ENCODE measurements around the gene AGAP1.

Gene AGAP1

DNA sequence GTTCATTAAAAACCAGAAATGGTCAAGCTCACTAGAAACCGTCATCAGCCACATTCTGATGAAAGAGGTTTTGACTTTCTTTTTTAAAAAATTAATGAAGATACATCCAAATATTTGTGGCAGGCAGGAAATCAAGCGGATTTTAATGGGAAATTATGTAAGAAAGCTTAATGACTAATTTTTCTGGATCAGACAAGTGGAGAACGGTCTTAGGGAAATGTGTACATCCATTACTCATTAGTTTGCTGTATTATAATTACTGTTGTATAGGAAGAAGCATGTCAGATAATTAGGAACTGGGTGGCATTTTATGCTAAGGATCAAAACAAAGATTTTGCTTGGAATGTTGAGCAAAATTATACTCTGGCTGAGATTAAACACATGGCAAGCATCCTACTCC, 39.4 kb downstream of the AGAP1 start:
- DNase-seq (ENCODE audit: low spot score) = no peak

- no peak for DNase-seq (ENCODE audit: low spot score)
Measured at GRCh38 chr2:235533616-235534385, 40.0 kb downstream of the AGAP1 start.

GRCh38 chr2:235534678-235535422, 41.0 kb downstream of the AGAP1 start:
- peak; percentile 44 for DNase-seq (ENCODE audit: low spot score)

DNA sequence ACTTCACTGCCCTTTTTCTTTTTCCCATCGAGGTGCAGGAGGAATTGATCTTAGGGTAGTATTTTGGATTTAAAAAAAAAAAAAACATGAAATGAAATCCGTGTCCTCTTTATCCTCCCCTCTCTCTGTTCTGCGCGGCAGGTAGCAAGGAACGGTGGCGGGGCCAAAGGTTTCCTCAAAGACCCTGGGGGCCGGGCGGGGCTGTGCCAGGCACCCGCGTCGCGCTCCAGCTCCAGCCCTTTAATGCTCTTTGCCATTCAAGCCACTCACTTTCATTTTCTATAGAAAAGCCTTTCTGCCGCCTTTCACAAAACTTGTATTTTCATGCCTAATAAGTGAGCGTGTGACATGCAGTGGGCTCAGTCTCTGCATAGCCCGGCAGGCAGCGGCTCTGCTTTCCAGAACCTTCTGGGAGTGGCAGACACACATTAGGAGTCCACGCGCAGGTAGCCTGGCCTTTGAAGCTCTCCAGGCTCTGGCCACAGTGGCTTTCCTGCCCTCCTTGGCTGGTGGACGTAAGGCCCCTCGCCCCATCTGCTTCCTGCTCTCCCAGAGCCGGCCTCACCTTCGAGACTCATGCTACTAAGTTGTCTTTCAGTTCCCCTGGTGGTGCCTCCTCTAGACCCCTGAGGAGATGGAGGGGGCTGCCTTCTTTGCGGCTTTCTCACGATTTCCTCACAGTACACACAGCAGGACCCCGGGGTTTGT, 41.7 kb downstream of the AGAP1 start:
- DNase-seq (ENCODE audit: low spot score) = no peak

- DNase-seq (ENCODE audit: low spot score) = no peak
Measured at GRCh38 chr2:235536711-235537110, 42.9 kb downstream of the AGAP1 start.

DNA sequence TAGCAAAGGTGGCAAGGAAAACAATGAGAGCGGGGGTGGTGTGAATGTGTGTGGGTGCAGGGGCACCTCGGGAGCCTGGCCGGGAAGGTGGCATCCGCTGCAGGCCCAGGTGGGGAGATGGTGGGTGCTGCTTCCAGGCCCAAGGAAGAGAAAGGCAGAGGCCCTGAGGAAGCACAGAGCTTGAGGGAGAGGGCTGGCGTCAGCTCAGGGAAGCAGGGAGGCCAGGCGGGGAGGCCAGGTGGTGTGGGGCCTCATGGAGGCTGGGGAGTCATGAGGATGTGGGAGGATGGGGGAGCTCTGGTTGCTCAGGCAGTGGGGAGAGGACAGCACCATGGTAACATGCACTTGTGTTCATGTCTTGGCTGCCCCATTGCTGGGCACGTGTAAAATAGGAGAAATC, 43.3 kb downstream of the AGAP1 start:
- DNase-seq (ENCODE audit: low spot score) = no peak

GRCh38 chr2:235537587-235537986, 43.7 kb downstream of the AGAP1 start:
- no peak for DNase-seq (ENCODE audit: low spot score)

DNA sequence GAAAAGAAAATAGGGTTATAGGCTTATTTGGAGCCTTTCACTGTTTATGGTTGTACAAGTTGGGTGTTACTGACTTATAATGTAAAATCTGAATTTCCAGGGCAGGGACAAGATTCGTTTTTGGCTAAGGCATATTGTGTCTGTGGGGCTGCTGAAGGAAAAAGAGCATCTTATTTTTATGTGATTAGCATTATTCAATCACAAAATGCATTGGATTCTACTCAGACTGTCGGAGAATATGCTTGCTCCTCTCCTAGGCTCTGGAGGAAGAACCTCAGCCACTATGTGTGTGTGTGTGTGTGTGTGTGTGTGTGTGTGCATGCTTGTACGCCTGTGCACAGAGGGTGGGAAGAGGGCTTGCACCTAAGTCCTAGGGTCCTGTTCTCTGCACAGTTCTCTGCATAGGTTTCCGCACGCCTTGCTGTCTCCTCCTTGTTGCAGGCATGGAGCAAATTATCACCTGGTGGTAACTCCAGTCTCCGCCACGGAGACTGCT, 44.3 kb downstream of the AGAP1 start:
- no peak for DNase-seq (ENCODE audit: low spot score)

DNA sequence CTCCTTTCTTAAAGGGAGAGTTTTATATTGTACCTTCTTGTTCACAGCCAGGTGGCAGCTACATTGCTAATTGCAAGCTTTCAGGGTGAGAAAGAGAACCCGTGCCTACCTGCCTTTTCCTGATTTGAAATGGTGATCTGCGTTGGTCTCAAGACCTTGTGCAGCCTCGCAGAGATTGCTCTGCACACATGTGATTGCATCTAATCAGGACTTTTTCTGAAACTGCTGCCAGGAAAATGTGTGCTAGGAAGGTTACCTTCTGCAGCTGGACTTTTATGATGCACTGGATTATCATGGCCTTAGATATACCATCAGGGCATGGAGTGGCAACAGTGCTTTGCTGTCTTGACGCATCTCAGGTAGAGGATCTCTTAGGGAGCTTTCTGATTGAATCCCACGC, 45.1 kb downstream of the AGAP1 start:
- DNase-seq (ENCODE audit: low spot score) = no peak

- no peak for DNase-seq (ENCODE audit: low spot score)
Measured at GRCh38 chr2:235539773-235540172, 45.9 kb downstream of the AGAP1 start.

DNA sequence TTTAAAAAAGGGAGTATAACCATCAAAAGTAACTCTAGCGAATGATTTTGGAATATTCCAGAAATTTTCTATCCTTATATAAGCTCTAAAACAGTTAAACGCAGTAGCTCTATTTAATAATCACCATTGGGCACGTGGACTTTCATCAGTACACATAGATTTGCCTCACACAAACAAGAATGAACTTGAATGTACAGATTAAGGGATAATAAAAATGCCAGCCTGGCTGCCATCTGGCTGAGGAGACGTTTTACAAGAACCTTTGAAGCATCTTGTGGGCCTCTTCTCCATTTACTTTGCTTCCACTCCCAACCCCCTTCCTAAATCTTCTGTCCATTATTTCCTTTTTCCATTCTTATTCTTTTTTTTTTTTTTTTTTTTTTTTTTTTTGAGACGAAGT, 47.2 kb downstream of the AGAP1 start:
- DNase-seq (ENCODE audit: low spot score) = no peak

DNA sequence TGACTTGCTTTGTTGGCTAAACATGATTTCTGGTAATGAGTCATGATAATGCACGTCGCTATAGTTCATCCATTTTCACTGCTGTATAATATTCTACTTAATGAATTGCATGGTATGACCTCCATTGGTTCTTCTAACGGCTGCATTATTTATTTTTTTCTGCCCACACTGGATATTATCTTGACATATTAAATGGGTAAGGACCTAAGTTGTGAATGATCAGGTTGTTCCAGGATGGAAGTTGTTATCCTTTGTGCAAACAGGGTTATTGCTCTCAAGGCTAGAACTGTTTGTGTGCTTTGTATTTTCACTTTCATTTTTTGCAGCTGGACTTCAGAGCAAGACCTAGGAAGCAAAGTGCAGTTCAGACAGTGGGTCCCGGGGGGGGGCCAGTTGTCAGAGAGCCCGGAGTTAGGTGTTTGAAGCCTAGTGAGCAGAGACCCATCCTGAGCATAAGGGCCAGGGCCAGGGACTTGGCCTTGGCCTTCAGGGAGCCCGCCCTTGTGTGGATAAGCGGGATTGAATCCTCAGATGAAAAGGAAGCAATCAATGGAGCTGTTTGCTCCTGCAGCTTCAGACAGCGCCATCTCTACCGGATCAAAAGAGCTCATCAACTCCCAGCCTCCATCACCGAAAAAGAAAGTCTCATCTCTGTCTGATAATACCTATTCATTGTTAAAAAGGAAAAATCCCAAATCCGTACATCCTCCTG, 48.2 kb downstream of the AGAP1 start:
- no peak for DNase-seq (ENCODE audit: low spot score)

DNA sequence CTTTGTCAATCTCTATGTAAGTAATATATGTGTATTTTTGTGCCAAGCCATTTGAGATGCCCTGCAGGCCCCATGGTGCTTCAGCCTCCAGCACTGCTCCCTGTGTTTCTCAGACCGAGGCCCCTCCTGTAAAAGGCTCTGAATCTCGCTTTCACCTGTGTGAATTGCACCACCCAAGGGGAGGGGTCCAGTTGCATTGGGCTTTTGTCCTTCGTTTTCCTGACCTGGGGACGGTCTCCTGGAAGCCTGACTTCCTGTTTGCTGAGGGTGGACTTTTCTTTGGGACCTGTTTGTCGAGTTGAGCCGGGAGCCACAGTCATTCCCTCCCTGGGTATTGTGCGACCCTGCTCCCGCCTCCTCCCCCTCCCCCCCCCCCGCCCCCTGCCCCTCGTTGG, 48.9 kb downstream of the AGAP1 start:
- DNase-seq (ENCODE audit: low spot score) = no peak

- peak; percentile 75 for DNase-seq (ENCODE audit: low spot score)
Measured at GRCh38 chr2:235543128-235543750, 49.4 kb downstream of the AGAP1 start.

DNA sequence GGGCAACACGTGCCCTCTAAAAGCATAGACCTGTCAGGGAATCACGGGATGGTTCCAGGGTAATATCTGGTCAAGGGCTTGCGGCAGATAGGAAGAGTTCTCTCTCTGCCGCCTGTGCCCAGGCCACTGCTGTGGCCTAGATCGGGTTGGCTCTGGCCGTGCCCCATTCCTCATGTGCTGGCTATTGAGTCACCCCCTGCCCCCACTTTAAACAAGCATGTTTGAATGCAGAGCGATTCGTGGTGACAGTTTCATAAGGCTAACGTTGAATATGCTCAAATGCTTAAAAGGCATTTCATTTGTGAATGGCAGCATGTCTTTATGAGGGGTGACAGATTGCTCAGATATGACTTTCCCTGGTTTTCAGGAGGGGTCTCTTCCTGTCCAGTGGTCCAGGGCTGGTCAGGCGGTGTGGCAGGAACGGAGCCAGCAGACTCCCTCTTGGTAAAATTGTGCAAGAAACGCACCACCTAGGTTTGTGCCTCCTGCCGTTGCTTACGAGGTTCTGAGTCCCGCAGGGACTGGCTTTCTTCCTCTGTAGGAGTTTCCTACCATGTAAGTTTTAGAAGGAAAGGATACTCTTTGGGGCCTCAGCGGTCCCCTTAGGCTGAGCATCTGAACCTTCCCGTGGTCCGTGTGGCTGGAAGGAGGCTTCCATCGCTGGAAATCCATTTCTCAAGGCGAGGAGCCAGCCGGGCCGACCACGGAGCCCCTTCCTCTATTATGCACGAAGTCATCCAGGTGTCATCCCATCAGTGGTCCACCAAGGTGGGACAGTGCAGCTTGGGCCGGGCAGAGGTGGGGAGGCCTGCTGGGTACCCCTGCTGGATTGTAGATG, 50.2 kb downstream of the AGAP1 start:
- DNase-seq (ENCODE audit: low spot score) = no peak

DNA sequence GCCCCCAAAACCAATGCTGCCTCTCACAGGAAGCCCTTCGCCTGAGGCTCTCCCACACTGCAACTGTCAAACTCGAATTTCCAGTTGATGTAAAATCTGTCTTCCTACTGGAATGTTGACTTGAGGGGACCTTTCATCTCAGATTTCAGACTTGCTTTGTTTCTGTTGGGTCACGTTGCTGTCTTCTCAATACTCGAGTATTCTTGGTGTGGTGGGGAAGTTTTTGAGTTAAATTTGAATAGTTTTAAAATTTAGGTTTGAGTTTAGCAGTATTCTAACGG, 50.8 kb downstream of the AGAP1 start:
- no peak for DNase-seq (ENCODE audit: low spot score)

DNA sequence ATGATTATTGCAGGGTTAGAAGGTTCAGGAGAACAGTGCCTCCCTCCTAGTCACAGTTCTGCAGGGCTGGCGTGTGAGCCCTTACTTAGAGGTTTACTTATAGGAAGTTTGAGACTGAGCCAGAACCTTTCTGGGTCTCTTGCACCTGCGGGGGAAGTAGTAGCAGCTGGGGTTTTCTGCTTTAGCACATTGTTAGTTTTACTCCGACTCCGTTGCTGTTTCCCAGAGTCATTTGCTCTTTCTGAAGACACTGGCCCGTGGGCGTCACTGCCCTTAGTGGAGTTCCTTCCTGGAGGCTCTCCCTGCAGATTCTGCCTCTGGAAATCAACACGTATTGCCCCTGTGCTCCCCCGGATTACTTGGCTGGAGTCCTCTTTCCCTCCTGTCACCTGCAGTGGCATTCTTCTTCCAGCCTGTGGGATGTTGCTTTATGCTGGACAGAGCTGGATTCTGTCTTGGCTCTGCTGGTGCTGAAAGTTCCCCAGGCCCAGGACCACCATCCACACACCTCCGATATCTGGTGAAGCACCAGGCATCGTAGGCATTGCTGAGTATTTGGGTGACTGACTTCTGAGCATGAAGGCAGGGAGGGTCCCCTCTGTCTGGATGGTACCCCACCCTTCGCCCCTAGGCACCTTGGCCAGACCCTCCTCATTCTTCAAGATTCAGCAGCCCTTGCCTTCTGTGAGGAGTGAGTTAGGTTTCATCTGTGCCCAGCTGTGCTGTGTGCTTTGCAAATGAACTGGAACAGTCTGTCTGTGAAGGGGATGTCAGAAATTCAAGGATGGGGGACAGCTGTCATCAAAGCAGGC, 51.7 kb downstream of the AGAP1 start:
- DNase-seq (ENCODE audit: low spot score) = no peak

- DNase-seq (ENCODE audit: low spot score) = no peak
Measured at GRCh38 chr2:235546151-235546435, 52.2 kb downstream of the AGAP1 start.

GRCh38 chr2:235546436-235546835, 52.6 kb downstream of the AGAP1 start:
- no peak for DNase-seq (ENCODE audit: low spot score)

DNA sequence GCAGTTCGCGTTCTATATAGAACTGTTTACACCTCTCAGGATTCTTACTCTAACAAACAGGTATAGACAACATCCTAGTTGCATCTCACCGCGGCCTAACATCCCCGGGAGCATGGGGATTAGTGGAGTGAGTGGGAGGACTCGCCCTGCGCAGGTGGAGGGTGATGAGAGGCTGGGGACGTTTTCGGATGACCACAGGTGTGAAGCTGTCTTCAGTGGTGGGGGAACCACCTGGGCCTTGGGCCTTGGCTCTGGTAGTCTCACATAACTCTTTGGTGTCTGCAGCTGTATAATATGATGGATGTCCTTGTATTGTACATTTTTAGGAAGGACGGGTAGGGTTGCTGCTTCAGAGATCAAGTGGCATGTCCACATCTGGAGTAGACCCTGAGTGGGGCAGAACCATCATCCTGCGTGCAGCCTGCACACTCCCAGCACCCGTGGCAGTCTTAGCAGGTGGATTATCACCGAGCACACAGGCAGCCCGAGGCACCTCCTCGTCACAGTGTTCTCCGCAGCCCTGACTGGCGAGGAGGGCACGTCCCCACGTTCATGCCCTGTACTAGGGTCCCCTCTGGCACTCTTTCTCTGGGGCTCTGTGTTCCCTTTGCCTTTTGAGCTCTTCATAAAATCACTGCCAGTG, 56.0 kb downstream of the AGAP1 start:
- DNase-seq (ENCODE audit: low spot score) = no peak

Measured in kidney tubule cell (primary cell).